ENCODE measurements around the gene ANAPC1.

The ANAPC1 gene

DNA sequence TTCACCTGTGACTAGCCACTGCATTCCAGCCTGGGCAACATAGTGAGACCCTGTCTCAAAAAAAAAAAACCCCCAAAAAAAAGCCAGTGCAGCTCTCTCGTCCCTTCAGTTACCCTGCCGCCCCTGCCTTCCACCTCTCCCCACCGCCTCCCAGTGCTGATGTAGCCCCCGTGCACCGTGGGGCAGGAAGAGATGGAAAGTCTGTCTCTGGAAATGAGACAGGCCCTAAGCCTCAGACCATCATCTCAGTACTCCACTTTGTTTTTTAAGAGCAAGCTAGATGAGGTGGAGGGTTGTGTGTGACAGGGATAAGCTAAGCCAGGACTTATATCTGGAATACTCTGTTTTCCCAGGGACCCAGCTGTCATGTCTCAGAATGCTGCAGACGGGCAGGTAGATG, 46.4 kb upstream of the ANAPC1 start:
- TF ChIP-seq CTCF (IDR thresholded peaks at IDR 0.05; ENCODE audit: low read depth, low read length) (no peak), EZH2phosphoT487 (IDR thresholded peaks at IDR 0.05; ENCODE audit: low read depth) (no peak)
- no peak overlapping the region for H2AFZ ChIP-seq (ENCODE audit: low read depth, low read length)
- no peaks in the 10 kb centered on the region for H3K36me3 ChIP-seq (replicated peaks; ENCODE audit: low read depth, low read length)
- H3K4me1 ChIP-seq (ENCODE audit: low read length): no peaks in the 10 kb centered on the region
- no peaks in the 10 kb centered on the region for H3K9me3 ChIP-seq (ENCODE audit: insufficient read depth, low read length)
- no peak overlapping the region for H3K9ac ChIP-seq (ENCODE audit: low read length)
- H3K79me2 ChIP-seq (ENCODE audit: low read length): no peaks in the 10 kb centered on the region
- H4K20me1 ChIP-seq (ENCODE audit: insufficient read depth, low read length): no peaks in the 10 kb centered on the region
- H3K4me2 ChIP-seq (ENCODE audit: low read length): no peak overlapping the region
- H3K27me3 ChIP-seq (ENCODE audit: low read depth, low read length): no peaks in the 10 kb centered on the region; the same call in 1 of the 2 replicates
- H3K4me3 ChIP-seq (ENCODE audit: low read length): no peak overlapping the region
- H3K27ac ChIP-seq (ENCODE audit: low read length): no peak overlapping the region

DNA sequence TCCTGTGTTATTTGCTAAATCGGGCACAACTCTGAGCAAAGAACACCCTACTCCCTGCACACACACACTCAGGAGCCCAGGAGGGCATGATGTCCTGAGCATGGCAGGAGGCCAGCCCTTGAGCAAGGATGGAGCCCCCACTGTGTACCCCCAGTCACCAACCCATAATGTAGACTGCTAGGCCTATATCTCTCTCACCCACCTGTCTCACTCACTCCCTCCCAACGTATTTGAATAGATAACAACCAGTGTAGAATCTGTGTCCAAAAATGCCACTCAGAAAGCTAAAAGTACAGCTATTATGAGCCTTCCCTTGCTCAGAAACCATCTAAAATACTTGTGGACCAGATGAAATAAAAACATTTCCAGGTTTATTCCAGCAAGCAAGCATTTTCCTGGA, 43.7 kb upstream of the ANAPC1 start:
- H3K79me2 ChIP-seq (ENCODE audit: low read length): no peaks in the 10 kb centered on the region
- no peak overlapping the region for H3K27ac ChIP-seq (ENCODE audit: low read length)
- no peak overlapping the region for H3K4me3 ChIP-seq (ENCODE audit: low read length)
- no peak overlapping the region for H3K9ac ChIP-seq (ENCODE audit: low read length)
- H4K20me1 ChIP-seq (ENCODE audit: insufficient read depth, low read length): no peaks in the 10 kb centered on the region
- H3K4me2 ChIP-seq (ENCODE audit: low read length): no peak overlapping the region
- TF ChIP-seq CTCF (IDR thresholded peaks at IDR 0.05; ENCODE audit: low read depth, low read length) (no peak), EZH2phosphoT487 (IDR thresholded peaks at IDR 0.05; ENCODE audit: low read depth) (no peak)
- no peaks in the 10 kb centered on the region for H3K27me3 ChIP-seq (ENCODE audit: low read depth, low read length)
- H3K9me3 ChIP-seq (ENCODE audit: insufficient read depth, low read length): no peaks in the 10 kb centered on the region
- no peaks in the 10 kb centered on the region for H3K36me3 ChIP-seq (replicated peaks; ENCODE audit: low read depth, low read length)
- no peak overlapping the region for H2AFZ ChIP-seq (ENCODE audit: low read depth, low read length)
- H3K4me1 ChIP-seq (ENCODE audit: low read length): no peaks in the 10 kb centered on the region

DNA sequence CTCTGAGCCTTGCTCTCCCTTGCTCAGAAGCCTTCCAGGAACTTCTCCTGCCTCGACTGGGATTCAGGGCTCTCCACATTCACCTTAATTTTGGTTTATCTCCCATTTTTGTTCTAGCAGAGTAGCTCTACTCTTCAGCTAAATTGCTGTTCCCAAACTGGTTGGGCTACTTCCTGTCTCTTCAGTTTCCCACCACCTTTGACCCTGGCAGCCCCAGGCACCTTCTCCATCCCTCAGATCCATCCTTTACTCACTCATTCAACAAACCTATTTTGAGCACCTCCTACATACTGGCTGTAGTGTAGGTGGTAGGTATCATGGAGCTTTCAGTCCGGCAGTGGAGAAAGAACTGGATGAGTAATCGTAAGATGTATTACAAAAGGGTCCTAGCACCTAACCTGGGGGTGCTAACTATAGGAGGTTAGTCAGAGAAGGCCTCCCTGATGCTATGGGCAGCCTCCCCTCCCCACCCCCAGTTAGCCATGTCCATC, 40.7 kb upstream of the ANAPC1 start:
- Histone ChIP-seq H3K27ac (ENCODE audit: low read length) (no peak overlapping the region), H3K4me1 (ENCODE audit: low read length) (no peaks in the 10 kb centered on the region), H3K4me3 (ENCODE audit: low read length) (no peak overlapping the region), H3K9me3 (ENCODE audit: insufficient read depth, low read length) (no peaks in the 10 kb centered on the region), H2AFZ (ENCODE audit: low read depth, low read length) (no peak overlapping the region), H3K79me2 (ENCODE audit: low read length) (no peaks in the 10 kb centered on the region), H3K4me2 (ENCODE audit: low read length) (no peak overlapping the region), H3K27me3 (ENCODE audit: low read depth, low read length) (no peaks in the 10 kb centered on the region), H3K9ac (ENCODE audit: low read length) (no peak overlapping the region), H4K20me1 (ENCODE audit: insufficient read depth, low read length) (no peaks in the 10 kb centered on the region), H3K36me3 (replicated peaks; ENCODE audit: low read depth, low read length) (no peaks in the 10 kb centered on the region)
- TF ChIP-seq EZH2phosphoT487 (IDR thresholded peaks at IDR 0.05; ENCODE audit: low read depth) (no peak), CTCF (IDR thresholded peaks at IDR 0.05; ENCODE audit: low read depth, low read length) (no peak)

GRCh38 chr2:111923276-111923804, 39.3 kb upstream of the ANAPC1 start:
- H4K20me1 ChIP-seq (ENCODE audit: insufficient read depth, low read length): no peaks in the 10 kb centered on the region
- no peak for TF ChIP-seq CTCF (IDR thresholded peaks at IDR 0.05; ENCODE audit: low read depth, low read length)
- TF ChIP-seq EZH2phosphoT487 (IDR thresholded peaks at IDR 0.05; ENCODE audit: low read depth): no peak
- no peaks in the 10 kb centered on the region for H3K27me3 ChIP-seq (ENCODE audit: low read depth, low read length)
- no peak overlapping the region for H3K27ac ChIP-seq (ENCODE audit: low read length)
- H2AFZ ChIP-seq (ENCODE audit: low read depth, low read length): no peak overlapping the region
- no peak overlapping the region for H3K9ac ChIP-seq (ENCODE audit: low read length)
- no peaks in the 10 kb centered on the region for H3K36me3 ChIP-seq (replicated peaks; ENCODE audit: low read depth, low read length)
- no peaks in the 10 kb centered on the region for H3K9me3 ChIP-seq (ENCODE audit: insufficient read depth, low read length)
- no peaks in the 10 kb centered on the region for H3K4me1 ChIP-seq (ENCODE audit: low read length)
- no peak overlapping the region for H3K4me3 ChIP-seq (ENCODE audit: low read length)
- H3K4me2 ChIP-seq (ENCODE audit: low read length): no peak overlapping the region
- no peaks in the 10 kb centered on the region for H3K79me2 ChIP-seq (ENCODE audit: low read length)

All from OCI-LY3 (cell line).